Measurements from ENCODE around the gene TBCD.

DNA sequence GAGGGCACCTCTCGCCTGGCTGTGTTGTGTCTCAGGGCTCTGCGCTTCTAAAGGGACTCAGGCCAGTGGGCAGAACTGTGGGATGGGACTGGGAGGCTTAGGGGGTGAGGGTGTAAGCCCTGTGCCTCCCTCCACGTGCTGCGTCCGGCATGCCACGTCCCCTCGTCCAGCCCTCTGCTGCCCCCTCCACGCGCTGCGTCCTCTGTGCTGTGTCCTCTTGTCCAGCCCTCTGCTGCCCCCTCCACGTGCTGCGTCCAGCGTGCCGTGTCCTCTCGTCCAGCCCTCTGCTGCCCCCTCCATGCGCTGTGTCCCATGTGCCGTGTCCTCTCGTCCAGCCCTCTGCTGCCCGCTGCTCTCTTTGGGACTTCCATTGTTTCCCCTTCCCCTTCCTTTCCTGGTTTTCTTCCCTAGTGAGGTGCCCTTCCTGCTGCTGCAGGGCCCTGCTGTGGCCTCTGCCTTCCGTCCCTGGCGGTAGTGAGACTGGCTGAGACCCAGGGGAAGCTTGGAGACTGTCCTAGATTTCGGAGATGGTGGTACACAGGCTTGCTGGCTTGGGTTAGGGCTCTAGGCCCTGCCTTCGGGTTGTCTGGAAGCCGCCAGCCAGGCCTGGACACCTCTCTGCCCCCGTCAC, 94.3 kb downstream of the TBCD start:
- TF ChIP-seq, protein P1, sequence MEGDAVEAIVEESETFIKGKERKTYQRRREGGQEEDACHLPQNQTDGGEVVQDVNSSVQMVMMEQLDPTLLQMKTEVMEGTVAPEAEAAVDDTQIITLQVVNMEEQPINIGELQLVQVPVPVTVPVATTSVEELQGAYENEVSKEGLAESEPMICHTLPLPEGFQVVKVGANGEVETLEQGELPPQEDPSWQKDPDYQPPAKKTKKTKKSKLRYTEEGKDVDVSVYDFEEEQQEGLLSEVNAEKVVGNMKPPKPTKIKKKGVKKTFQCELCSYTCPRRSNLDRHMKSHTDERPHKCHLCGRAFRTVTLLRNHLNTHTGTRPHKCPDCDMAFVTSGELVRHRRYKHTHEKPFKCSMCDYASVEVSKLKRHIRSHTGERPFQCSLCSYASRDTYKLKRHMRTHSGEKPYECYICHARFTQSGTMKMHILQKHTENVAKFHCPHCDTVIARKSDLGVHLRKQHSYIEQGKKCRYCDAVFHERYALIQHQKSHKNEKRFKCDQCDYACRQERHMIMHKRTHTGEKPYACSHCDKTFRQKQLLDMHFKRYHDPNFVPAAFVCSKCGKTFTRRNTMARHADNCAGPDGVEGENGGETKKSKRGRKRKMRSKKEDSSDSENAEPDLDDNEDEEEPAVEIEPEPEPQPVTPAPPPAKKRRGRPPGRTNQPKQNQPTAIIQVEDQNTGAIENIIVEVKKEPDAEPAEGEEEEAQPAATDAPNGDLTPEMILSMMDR (conservative IDR thresholded peaks at IDR 0.05): no peak
- TF ChIP-seq ZFX (IDR thresholded peaks at IDR 0.05): no peak

All from C4-2B (cell line).